Liver (tissue), 9 donors: ENCODE data around the gene PTGER2. TPM values are rescaled to one million over a fixed set of nuclear protein-coding genes. Genes with fewer than 3 reads are reported as not detected.

Experiments used
- DNase-seq: peaks from one replicate; pipeline ENCODE4 v3.0.0-alpha.2; 2017; ENCODE audit warnings: low spot score
- H3K27ac ChIP-seq, 2 donors: one replicate each; pipeline ENCODE4 v1.7.0; 2013; ENCODE audit warnings: inconsistent platforms in 2 of 2, low read length in 2 of 2, control low read depth in 1 of 2, low read depth in 1 of 2, mild to moderate bottlenecking in 1 of 2
- H3K27me3 ChIP-seq, 4 donors: one replicate each; pipeline versions ENCODE4 v1.6.1 to v1.7.0; 2013; ENCODE audit warnings: low read length in 3 of 4, inconsistent platforms in 1 of 4, mild to moderate bottlenecking in 1 of 4, moderate library complexity in 1 of 4; ENCODE audit not compliant: control insufficient read depth in 4 of 4, insufficient read depth in 4 of 4
- H3K36me3 ChIP-seq, 4 donors: one replicate each; pipeline versions ENCODE4 v1.6.1 to v1.7.0; 2013; ENCODE audit warnings: low read length in 3 of 4, mild to moderate bottlenecking in 3 of 4, low read depth in 1 of 4, moderate library complexity in 1 of 4; ENCODE audit not compliant: control insufficient read depth in 4 of 4, insufficient read depth in 3 of 4
- H3K4me1 ChIP-seq, 4 donors: one replicate each; pipeline versions ENCODE4 v1.6.1 to v1.7.0; 2013; ENCODE audit warnings: low read length in 3 of 4, mild to moderate bottlenecking in 3 of 4, moderate library complexity in 1 of 4; ENCODE audit not compliant: control insufficient read depth in 4 of 4, insufficient read depth in 4 of 4
- H3K4me3 ChIP-seq, 3 donors: one replicate each; pipeline versions ENCODE4 v1.6.1 to v1.7.0; 2013; ENCODE audit warnings: low read length in 3 of 3, control low read depth in 1 of 3, low read depth in 1 of 3, mild to moderate bottlenecking in 1 of 3
- H3K9ac ChIP-seq, 2 donors: one replicate each; pipeline ENCODE4 v1.7.0; 2013; ENCODE audit warnings: low read length in 2 of 2, mild to moderate bottlenecking in 2 of 2, moderate library complexity in 2 of 2, control low read depth in 1 of 2, low read depth in 1 of 2
- H3K9me3 ChIP-seq, 4 donors: one replicate each; pipeline versions ENCODE4 v1.6.1 to v1.7.0; 2013; ENCODE audit warnings: low read length in 3 of 4; ENCODE audit not compliant: control insufficient read depth in 4 of 4
- ATF3 ChIP-seq: IDR thresholded peaks from 2 replicates; pipeline ENCODE4 v1.6.1; 2016; ENCODE audit warnings: antibody characterized with exemption
- EGR1 ChIP-seq, 2 donors: IDR thresholded peaks; 2 replicates each; pipeline ENCODE4 v1.6.1; 2016 to 2018; ENCODE audit warnings: antibody characterized with exemption in 2 of 2, low read depth in 2 of 2
- FOXA1 ChIP-seq: IDR thresholded peaks from 2 replicates; pipeline ENCODE4 v1.6.1; 2016; ENCODE audit warnings: antibody characterized with exemption
- FOXA2 ChIP-seq: IDR thresholded peaks from 2 replicates; pipeline ENCODE4 v1.6.1; 2016; ENCODE audit warnings: antibody characterized with exemption
- GABPA ChIP-seq, 2 donors: IDR thresholded peaks in 1 of 2; conservative IDR thresholded peaks in 1 of 2; 2 replicates each; pipeline ENCODE4 v1.6.1; 2016; ENCODE audit warnings: antibody characterized with exemption in 2 of 2, mild to moderate bottlenecking in 1 of 2, moderate library complexity in 1 of 2
- HNF4A ChIP-seq, 2 donors: conservative IDR thresholded peaks; 2 replicates each; pipeline ENCODE4 v1.6.1; 2016; ENCODE audit warnings: antibody characterized with exemption in 2 of 2, mild to moderate bottlenecking in 2 of 2
- HNF4G ChIP-seq: IDR thresholded peaks from 2 replicates; pipeline ENCODE4 v1.6.1; 2016; ENCODE audit warnings: antibody characterized with exemption
- JUND ChIP-seq, 2 donors: IDR thresholded peaks; 2 replicates each; pipeline ENCODE4 v1.6.1; 2016; ENCODE audit warnings: antibody characterized with exemption in 2 of 2
- RAD21 ChIP-seq, 2 donors: IDR thresholded peaks; 2 replicates each; pipeline ENCODE4 v1.6.1; 2016; ENCODE audit warnings: antibody characterized with exemption in 2 of 2, mild to moderate bottlenecking in 2 of 2
- REST ChIP-seq: IDR thresholded peaks from 2 replicates; pipeline ENCODE4 v1.6.1; 2016; ENCODE audit warnings: antibody characterized with exemption, mild to moderate bottlenecking
- RXRA ChIP-seq, 2 donors: IDR thresholded peaks; 2 replicates each; pipeline ENCODE4 v1.6.1; 2017 to 2018; ENCODE audit warnings: antibody characterized with exemption in 2 of 2, mild to moderate bottlenecking in 1 of 2
- SP1 ChIP-seq: IDR thresholded peaks from 2 replicates; pipeline ENCODE4 v1.6.1; 2018; ENCODE audit warnings: antibody characterized with exemption, mild to moderate bottlenecking
- TAF1 ChIP-seq: conservative IDR thresholded peaks from 2 replicates; pipeline ENCODE4 v1.6.1; 2016; ENCODE audit warnings: antibody characterized with exemption, mild to moderate bottlenecking
- YY1 ChIP-seq: IDR thresholded peaks from 2 replicates; pipeline ENCODE4 v1.6.1; 2016; ENCODE audit warnings: antibody characterized with exemption, mild to moderate bottlenecking
- WGBS: extraction: QIAGEN DNeasy Blood & Tissue Kit; methylation state at CpG from one replicate; pipeline ENCODE4 v1.1.7; 2013; 5-methylcytosine and 5-hydroxymethylcytosine counted together
- polyA plus RNA-seq, 2 donors: library from polyadenylated mRNA; stranded (reverse) in 1 of 2; unstranded in 1 of 2; fragments of 200-250 nt in 1 of 2; fragments of >200 nt in 1 of 2; fragmentation: Nextera tagmentation in 1 of 2; extraction: Ambion mirVana in 1 of 2; gene quantifications; one replicate each; pipeline versions ENCODE4 v1.2.1 to v1.2.3, GENCODE V29; 2013 to 2015
- total RNA-seq, 2 donors: library from RNA; depleted of rRNA; stranded (reverse); fragments of >200 nt; gene quantifications; one replicate each; pipeline ENCODE4 v1.2.3, GENCODE V29; 2014
- TF ChIP-seq, protein P1 (sequence below): fragments of 150-350 bp; IDR thresholded peaks from 2 replicates; pipeline ENCODE4 v1.5.1; 2017; ENCODE audit warnings: improper control_type of control experiment, low read depth, low read length; ENCODE audit not compliant: missing input control
- TF ChIP-seq, protein P2 (sequence below): IDR thresholded peaks from 2 replicates; pipeline ENCODE4 v1.6.1; 2016; ENCODE audit warnings: antibody characterized with exemption
- donor health status: healthy.
- donor health status: healthy.
- donor health status: healthy.
- donor health status: healthy.
- donor health status: healthy.

The PTGER2 gene
- total and polyA plus RNA-seq, 4 donors: 0.36 to 1.9 (median 0.81) TPM

- no peak for TF ChIP-seq REST
Observed at GRCh38 chr14:52318826-52319645, 4.9 kb downstream of the PTGER2 start (continued).

GRCh38 chr14:52319919-52320318 lies 5.8 kb downstream of the PTGER2 start:
- Histone ChIP-seq H3K4me3 (no peak overlapping the region), H3K27ac (no peak overlapping the region), H3K27me3 (peaks cover 0 to 9% (median 0%) of the 10 kb centered on the region in 4 donors), H3K9ac (no peak overlapping the region), H3K36me3 (no peaks in the 10 kb centered on the region), H3K9me3 (peaks cover 0 to 3% (median 2%) of the 10 kb centered on the region in 4 donors), H3K4me1 (peaks cover 0 to 5% (median 4%) of the 10 kb centered on the region in 4 donors)
- TF ChIP-seq RAD21 (IDR thresholded peaks at IDR 0.05) (no peak), RXRA (IDR thresholded peaks at IDR 0.05) (no peak), EGR1 (IDR thresholded peaks at IDR 0.05; ENCODE audit: low read depth in 2 of 2) (no peak), GABPA (IDR thresholded peaks at IDR 0.05 in 1 of 2, conservative IDR thresholded peaks at IDR 0.05 in 1 of 2) (no peak), SP1 (no peak), FOXA1 (no peak), ATF3 (no peak), YY1 (no peak), FOXA2 (no peak), TAF1 (no peak), JUND (IDR thresholded peaks at IDR 0.05) (no peak), HNF4G (no peak), HNF4A (conservative IDR thresholded peaks at IDR 0.05) (no peak)
- TF ChIP-seq, protein P1, sequence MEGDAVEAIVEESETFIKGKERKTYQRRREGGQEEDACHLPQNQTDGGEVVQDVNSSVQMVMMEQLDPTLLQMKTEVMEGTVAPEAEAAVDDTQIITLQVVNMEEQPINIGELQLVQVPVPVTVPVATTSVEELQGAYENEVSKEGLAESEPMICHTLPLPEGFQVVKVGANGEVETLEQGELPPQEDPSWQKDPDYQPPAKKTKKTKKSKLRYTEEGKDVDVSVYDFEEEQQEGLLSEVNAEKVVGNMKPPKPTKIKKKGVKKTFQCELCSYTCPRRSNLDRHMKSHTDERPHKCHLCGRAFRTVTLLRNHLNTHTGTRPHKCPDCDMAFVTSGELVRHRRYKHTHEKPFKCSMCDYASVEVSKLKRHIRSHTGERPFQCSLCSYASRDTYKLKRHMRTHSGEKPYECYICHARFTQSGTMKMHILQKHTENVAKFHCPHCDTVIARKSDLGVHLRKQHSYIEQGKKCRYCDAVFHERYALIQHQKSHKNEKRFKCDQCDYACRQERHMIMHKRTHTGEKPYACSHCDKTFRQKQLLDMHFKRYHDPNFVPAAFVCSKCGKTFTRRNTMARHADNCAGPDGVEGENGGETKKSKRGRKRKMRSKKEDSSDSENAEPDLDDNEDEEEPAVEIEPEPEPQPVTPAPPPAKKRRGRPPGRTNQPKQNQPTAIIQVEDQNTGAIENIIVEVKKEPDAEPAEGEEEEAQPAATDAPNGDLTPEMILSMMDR: no peak
- TF ChIP-seq, protein P2, sequence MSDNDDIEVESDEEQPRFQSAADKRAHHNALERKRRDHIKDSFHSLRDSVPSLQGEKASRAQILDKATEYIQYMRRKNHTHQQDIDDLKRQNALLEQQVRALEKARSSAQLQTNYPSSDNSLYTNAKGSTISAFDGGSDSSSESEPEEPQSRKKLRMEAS: no peak
- WGBS: 87% methylated on average over 3 of the region's 3 CpGs
- DNase-seq: no peak
